DMS153 treated with DMSO at 0.1 percent for 48 hours (cell line): ENCODE results near the gene CYGB.
A peak's percentile ranks its signal among the peaks of the same experiment; 100 is the strongest.

Experiments used
- DNase-seq: peaks from one replicate; lab custom pipeline; 2025; ENCODE audit not compliant: unreplicated experiment; lab: John Stamatoyannopoulos, UW

Gene CYGB

DNA sequence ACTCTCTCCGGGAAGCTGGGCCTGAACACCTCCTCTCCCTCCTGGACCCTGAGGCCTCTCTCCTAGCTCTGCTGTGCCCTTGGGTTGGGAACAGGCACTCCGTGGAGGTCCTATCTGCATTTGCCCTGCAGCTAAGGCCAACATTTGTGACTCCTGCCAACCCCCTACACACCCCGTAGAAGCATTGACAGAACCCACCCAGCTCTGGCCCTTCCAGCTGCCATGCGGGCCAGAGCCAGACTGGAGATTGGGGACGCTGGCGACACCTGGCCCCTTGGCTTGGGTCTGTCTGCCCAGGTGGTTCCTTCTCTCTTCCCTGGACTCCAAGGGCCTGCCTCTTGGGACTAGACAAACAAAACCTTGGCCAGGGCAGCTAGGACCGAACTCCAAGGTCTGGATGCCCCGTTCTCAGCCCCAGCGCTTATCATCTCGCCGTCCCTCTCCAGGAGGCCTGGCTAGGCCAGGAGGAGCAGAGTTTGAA lies 35.6 kb downstream of the CYGB start:
- no peak for DNase-seq

DNA sequence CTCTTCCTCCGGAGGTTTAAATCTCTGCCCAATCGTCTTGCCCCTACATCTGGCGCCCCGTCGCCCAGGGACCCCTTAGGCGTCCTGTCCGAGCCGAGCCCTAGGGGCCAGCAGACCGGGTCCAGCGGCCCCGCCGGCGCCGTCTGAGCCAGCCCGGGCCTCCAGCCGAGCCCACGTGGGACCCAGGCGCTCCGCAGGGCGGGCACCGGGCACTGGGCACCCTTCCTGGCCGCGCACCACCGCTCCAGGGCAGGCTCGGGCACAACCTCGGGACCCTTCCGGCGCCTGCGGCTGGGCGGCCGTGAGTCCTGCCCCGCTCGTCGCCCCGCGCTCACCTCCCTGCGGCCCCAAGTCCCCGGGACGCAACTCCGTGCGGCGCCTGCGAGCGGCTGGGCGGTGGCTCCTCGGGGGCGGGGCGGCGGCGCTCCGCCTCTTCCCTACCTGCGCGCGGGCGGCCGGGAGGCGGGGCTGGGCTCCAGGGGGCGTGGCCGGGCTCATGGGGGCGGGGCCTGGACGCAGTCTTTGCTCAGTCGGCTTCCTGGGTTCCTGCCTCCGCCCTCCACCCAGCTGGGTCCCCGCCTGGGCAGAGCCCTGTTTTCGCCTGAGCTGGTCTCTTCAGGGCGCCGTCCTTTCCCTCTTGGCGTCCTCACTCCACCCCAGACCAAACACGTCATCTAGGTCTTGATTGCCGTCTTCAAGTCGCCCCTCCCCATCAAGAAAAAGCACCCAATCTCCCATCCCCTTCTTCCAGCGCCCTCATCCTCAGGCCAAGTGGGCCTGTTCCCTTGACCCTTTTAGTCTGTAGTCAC lies 36.3 kb downstream of the CYGB start, which contains the start of gene RHBDF2:
Gene RHBDF2 (minus strand): TSS at position 406 of the 809 bp plus-strand sequence. CDS start 19,899 bp downstream, outside the sequence.
- DNase-seq = peak; percentile 73

DNA sequence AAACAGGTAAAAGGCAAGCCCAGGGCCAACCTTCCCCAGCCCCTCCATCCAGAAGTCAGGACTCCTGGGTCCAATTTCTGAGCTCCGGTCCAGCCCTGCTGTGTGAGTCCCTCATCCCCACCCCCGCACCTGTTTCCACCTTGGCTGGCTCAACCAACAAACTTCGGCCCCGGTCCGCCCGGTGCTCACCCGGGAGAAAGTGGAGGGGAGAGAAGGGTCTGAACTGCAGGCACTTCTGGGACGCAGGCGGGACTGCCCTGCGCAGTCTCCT lies 36.8 kb downstream of the CYGB start:
- DNase-seq = no peak

DNA sequence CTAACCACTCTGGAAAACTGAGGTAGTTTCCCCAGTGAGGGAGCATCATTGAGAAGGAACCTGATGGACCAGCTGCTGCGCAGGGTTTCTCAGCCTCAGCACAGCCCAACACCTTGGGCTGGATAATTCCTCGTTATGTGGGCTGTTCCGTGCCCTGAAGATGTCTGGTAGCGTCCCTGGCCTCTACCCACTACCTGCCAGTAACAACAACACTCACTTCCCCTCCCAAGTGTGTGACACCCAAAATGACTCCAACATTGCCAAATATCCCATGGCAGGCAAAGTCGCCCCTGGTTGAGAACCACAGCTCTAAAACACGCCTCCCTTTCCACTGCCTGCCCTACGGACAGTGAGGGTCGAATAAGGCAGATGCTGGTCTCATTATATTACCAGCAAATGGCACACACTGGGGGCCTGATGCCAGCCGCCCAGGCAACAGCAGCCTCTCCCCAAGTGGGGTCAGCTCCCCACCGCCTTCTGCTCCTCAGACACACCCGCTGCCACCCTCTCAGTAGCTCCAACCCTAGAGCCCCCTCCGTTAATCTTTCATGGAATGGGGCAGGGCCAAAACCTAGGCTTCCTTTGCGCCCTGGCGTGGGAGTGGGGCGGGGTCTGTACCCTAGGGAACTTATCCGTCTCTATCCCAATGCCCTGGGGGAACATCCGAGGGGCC lies 37.3 kb downstream of the CYGB start:
- no peak for DNase-seq

DNA sequence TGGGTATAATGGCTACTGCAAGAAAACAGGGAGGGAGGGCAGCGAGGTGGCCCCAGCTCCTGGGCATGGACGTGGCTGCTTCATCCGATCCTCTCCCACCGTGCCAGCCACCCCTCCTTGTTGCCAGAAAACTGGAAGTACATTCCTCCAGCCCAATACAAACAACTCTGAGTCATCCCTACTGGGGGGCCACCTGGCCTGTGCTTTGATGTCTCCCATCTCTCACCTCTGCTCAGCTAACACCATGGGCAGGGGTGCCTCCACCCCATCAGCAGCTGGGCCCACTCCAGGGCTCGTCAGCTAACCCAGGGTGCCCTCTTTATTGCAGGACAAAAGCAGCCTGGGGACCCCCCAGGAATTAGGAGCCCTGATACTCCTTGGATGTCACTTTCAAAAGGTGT lies 38.2 kb downstream of the CYGB start:
- DNase-seq = no peak

DNA sequence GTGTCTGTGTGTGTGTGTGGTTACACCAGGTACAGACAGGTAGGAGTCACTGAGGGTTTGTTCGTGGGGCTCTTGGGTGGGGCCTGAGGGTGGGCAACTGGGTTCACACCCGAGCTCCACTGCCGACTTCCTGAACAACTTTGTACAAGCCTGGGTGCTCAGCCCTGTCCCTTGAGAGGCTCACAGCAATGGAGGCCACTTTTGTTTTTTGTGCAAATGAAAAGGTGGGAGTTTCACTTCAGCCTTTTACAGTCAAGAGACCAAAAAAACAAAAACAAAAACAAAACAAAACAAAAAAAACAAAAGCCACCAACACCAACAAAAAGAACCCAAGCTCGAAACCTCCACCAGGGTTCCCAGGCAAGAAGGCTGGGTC lies 38.6 kb downstream of the CYGB start:
- DNase-seq = no peak

DNA sequence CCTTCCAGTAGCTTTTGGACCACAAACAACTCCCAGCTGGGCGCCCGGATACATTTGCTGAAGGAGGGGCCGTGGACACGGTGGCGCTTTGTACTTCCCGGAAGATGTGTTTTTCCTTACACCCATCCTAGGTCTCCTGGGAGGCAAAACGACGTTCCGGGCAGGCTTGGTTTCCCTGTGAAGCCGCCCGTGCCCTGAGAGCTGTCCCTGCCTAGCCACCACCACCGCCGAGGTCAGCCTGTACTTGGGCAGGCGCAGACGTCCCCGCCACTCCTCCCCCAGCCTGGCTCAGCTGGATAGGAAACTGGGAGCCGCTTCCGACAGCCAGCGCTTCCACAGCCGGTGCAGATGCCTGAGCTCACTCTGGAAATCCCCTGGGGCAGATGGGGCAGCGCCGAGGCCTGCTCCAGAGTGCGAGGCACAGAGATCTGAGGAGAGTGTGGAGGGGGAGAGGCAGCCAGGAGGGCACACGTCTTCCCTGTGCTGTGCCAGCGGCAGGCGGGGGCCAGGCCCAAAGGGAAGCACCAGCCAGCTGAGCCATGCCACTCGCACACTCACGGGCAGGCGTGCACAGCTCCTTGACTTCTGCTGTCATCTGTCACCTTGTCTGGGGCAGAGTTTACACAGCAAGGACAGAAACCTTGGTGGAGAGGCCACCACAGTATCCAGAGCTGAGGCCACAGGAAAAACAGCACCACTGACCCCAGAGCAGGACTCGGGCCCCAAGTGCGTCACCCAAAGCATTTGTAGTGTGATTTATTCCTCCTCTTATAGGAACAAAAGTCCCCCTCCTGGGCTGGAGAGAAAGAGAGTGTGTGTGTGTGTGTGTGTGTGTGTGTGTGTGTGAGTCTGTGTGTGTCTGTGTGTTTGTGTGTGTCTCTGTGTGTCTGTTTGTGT lies 39.3 kb downstream of the CYGB start:
- DNase-seq = peak; percentile 39

DNA sequence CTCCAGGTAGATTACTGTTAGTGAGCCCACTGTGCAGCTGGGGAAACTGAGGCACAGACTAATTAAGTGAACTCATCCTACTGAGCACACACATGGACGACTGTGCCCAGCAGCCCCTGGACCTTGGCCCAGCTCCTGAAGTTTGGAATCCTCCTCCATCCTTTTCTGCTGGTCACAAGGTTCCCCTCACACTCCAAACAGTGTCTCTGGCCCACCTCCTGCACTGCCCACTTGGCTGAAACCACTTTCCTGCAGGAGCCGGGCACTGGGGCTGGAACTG lies 39.9 kb downstream of the CYGB start:
- DNase-seq = no peak

DNA sequence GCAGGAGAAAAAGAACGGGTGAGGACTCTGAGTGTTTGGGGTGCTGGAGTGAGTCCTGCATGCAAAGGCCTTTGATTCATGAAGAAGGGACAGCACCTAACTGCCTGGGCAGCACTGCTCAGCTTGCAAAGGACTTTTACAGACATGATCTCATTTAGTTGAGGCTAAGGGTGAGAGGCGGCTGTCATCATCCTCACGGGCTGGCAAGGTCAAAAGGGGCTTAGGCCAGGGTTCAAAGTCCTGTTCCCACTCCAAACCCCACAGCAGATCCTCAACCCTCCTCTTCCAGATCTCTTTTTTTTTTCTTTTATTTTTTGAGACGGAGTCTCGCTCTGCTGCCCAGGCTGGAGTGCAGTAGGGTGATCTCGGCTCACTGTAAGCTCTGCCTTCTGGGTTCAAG lies 41.0 kb downstream of the CYGB start:
- no peak for DNase-seq

DNA sequence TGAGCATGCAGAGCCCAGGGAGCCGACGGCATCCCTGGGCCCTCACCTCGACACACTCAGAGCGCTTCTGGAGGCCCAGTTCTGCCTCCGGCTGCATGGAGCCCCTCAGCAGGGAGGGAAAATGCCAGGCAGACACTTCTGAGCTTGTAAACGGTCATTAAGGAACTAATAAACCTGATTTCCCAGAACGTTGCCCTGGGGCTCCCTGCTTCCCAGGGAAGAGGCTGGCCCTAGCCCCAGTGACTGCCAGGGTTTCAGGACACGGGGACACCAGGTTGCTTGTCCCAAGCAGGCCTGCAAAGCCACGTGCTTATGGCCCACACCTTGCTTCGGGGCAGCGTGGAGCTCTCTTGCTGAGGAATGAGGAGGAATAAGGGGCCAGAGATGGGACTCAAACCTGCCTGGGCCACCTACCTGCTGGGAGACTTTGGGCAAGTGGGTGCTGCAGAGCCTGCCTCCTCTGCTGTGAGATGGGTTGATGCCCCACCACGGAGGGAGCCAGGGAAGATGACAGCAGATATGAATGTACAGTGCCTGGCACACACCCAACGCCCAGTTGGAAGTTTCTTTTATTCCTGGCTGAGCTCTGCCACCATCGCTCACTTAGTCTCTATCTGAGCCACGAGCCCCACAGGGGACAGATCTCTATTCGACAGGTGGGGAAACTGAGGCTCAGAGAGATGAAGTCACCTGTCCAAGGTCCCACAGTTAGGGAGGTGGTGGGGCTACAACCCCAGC lies 41.7 kb downstream of the CYGB start:
- no peak for DNase-seq

DNA sequence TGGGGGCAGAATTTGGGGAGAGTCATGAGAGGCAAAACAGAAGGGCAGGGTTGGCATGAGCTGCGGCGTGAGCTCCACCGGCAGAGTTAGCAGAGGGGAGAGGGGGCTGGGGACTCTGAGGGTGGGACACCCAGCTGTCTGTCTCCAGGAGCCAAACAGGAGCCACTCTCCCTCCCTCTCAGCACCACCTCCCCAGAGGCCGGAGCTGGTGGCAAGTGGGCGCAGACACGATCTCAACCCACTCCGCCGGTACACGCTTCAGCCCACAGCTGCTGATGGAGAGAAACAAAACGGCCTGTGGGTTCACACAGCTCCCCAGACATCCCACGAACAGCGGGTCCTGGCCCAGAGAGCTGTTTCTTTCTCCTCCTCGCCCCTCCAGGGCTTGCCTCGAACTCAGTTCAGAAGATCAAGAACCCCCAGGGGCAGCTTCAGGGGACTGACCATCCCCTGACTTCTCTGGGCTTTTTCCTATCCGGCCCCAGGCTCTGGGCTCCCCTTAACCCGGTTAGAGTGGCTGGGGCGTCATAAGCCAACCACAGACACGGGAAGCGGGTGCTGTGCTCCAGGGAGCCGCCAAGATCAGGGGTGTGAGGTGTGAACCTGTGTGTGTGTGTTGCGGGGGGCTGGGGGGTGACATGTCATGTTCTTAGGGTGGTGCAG lies 43.9 kb downstream of the CYGB start:
- DNase-seq = no peak

DNA sequence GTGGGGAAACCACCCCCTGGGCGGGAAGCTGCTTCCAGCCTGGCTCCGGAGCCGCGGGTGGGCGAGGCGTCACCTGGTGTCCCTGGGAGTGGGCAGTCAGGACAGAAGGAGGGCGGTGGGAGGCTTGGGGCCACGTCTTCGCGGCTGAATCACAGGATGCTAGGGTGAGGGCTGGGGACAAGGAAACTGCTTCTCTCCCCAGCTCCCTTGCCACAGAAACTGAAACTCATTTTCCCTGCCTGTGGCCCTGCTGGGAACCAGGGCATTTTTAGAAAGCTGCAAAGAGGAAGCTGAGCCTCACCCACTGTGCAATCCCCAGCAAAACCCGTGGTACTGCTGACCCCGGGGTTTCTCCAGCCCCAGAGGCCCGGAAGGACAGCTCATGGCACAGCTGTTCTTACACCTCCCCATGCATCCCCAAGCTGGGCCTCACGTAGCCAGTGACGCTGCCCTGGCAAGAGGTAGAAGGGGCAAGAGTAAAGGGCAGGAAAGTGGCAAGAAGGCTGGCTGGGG lies 44.5 kb downstream of the CYGB start:
- no peak for DNase-seq

DNA sequence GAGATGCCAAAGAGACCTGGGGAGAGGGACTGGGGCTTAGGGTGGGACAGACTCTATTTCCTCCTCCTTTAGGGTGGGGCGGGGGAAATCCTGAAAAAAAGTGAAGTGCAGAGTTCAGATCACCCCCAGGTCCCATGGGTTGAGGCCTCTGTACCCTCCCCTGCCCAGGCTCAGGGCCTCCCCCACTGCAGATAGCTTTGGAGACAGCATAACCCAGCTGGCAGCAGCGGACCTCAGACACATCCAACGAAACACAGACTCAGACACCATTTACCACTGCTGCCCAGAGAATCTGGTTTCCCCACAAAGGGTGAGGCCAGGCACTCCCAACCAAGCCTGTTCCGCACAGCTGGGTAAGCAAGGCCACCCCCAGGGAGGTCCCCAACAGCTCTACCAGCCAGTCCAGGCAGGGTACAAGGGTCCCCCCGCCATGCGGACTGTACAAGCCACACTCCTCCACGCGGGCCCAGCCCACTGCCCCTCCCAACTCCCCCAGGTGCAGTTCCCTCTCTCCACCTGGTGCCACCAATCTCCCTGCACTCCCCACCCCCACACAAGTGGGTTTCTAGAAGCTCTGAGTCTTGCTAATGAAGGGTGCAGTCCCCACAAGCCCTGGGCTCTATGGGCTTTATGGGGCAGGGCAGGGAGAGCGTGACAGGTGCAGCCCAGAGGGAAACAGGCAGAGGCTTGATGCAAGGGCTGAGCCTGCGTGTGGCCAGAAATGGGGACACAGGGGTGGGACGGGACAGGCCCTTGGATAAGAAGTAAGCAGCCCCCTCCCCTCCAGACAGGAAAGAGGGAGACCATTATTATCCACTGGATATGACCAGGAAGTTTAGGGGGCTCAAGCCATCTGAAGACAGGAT lies 45.2 kb downstream of the CYGB start:
- no peak for DNase-seq

DNA sequence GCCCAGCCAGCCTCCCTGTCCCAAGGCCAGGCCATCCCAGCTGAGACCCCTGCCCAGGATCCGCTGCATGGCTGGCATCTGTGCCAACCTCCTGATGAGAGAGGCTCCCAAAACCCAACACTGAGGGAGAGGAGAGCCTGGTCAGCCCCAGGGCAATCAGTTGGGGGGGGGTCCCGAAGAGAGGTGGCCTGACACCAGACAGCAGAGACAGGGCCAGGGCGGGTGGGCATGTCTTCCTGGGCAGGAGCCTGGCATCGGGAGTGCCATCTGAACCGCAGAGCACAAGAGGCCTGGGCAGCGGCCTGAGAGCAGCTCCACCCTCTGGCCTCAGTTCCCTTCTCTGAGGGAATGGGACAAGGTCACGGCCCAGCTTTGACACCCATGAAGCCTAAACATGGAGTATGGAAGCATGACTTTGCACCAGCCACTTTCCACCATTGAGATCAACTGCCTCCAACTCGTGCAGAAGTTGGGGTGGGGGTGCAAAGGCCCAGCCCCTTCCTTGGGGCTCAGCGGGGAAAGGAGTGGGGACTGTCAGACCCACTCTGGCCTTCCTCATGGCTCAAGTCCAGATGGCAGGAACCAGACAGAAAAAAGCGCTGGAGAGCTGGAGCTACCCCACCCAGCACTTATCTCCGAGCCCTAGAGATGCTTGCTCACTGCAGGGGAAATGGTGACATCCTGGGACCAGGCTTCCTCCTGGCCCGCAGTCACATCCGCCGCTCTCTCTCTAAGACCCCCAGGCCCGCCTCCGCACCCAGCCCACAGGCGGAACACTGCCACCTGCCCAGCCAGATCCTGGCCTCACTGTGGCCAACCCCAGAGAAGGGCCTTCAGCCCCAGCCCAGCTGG lies 46.0 kb downstream of the CYGB start:
- DNase-seq = no peak

DNA sequence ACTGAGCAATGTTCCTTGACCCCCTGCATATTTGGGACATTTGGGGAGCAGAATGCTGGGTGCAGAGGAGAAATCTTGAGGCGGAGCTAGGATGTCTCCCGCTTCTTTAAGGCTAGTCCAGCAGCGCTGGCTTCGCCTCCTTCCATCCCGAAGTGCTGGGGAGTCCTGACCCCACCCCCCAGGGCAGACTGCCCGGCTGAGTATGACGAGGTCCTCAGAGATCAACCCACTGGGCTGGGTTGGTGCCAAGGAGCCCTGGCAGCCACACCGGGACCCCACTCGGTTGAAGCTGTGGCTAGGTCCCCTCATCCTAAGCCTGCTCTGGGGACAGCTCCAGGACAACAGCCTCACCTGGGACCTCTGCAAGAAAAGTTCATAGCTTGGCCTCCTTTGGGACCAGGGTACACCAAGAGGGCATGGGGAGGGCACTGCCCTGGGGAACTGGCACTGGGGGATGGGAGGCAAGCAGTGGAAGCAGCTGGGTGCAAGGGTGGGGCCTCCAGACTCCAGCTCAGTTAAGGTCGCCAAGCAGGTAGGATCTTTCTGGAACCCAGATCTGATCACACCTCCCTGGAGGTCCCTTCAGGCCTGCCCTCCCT lies 47.3 kb downstream of the CYGB start:
- no peak for DNase-seq

DNA sequence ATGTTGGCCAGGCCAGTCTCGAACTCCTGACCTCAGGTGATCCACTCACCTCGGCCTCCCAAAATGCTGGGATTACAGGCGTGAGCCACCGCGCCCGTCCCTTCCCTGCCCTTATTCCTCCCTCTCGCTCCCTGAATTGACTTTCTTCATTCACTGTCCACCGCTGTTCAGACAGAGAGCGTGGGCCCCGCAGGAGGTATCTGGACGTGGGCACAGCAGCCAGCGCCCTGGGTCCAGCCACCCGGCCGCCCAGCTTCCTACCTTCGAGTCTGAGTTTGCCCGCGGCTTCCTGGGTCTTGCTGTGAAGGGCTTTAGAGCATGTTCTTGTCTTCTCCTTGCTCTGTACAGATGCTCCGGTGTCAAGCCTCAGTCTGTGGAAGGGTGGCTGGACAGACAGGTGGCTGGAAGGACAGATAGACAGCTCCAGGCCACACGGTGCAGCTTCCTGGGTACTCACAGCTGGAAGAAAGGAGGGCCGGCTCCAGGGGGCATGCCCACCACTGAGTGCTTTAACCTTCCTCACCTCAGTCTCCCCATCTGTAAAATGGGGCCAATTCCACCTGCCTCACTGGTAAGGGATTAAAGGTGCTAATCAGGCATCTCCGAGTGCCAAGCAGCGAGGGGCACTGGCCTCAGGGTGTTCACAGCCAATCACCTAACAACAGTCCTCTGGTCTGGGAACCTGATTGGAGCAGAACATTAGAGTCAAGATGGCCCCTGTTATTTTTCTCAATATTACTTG lies 49.9 kb downstream of the CYGB start:
- DNase-seq = no peak

DNA sequence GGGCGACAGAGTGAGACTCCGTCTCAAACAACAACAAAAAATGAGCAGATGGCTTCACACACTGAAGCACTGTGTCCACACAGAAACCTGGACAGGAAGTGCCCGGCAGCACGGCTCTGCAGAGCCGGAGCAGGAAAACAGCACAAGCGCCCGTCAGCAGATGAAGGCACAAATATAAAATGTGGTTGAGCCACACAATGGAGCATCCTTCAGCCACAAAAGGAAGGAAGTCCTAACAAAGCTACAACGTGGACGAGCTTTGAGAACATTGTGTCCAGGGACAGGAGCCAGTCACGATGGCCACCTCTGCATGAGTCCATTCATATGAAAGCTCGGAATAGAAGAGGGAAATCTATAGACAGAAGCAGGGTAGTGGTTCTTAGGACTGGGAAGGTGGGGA lies 51.9 kb downstream of the CYGB start:
- peak; percentile 80 for DNase-seq
